Activated CD4-positive, alpha-beta memory T cell treated with anti-CD3 and anti-CD28 coated beads for 36 hours (primary cell): ENCODE results near the gene UBTD1. TPM values are rescaled to one million over a fixed set of nuclear protein-coding genes. Genes with fewer than 3 reads are reported as not detected.

Source experiments
- CTCF ChIA-PET: fragments of 350-600 bp; sonication (Branson Sonifier 250); formaldehyde crosslinking; loops from one replicate; lab custom pipeline; 2021; ENCODE audit warnings: antibody characterized with exemption, inconsistent platforms; lab: Charles Lee
- POLR2A ChIA-PET: fragments of 350-600 bp; sonication (Branson Sonifier 250); formaldehyde crosslinking; loops from one replicate; lab custom pipeline; 2021; ENCODE audit warnings: antibody characterized with exemption; lab: Charles Lee
- DNase-seq: peaks from one replicate; pipeline ENCODE4 v3.0.0-alpha.2; 2020
- H3K27ac Mint-ChIP-seq: one replicate; pipeline ENCODE4 v1.8.0; 2021; ENCODE audit warnings: mixed read lengths
- H3K27me3 Mint-ChIP-seq: one replicate; pipeline ENCODE4 v1.8.0; 2021; ENCODE audit warnings: mixed read lengths
- H3K36me3 Mint-ChIP-seq: one replicate; pipeline ENCODE4 v1.8.0; 2021; ENCODE audit warnings: mixed read lengths
- H3K4me1 Mint-ChIP-seq: one replicate; pipeline ENCODE4 v1.8.0; 2021; ENCODE audit warnings: low read depth, mixed read lengths
- H3K4me3 Mint-ChIP-seq: one replicate; pipeline ENCODE4 v1.8.0; 2021; ENCODE audit warnings: mild to moderate bottlenecking, mixed read lengths
- H3K9me3 Mint-ChIP-seq: one replicate; pipeline ENCODE4 v1.8.0; 2021; ENCODE audit warnings: mixed read lengths
- intact Hi-C: fragments of 100-400 bp; cut with micrococcal nuclease; formaldehyde crosslinking; loops from one replicate; pipeline ENCODE4 v1.15.1; 2023
- total RNA-seq, 2 experiments: library from RNA; stranded (reverse); gene quantifications; one replicate each; pipeline ENCODE4 v1.2.3, GENCODE V29; 2021

UBTD1 gene
- total RNA-seq, 2 experiments from 2014 or later: 1.6 to 2.6 TPM

- Mint-ChIP-seq H3K9me3 (no peaks in the 10 kb centered on the region), H3K4me1 (no peaks in the 10 kb centered on the region), H3K27ac (no peak overlapping the region), H3K4me3 (no peak overlapping the region), H3K36me3 (no peaks in the 10 kb centered on the region), H3K27me3 (no peaks in the 10 kb centered on the region)
- ChIA-PET POLR2A (no interaction called here), CTCF (interaction anchor here (1.3 kb wide), 1 partner anchor 381 kb away, joined by 4 read pairs; no protein-coding TSS in a partner anchor)
- no peak for DNase-seq
- intact Hi-C loops: no loop called here
These were observed 92.2 kb downstream of the UBTD1 start for GRCh38 chr10:97590748-97591495.

GRCh38 chr10:97593421-97593820 lies 94.7 kb downstream of the UBTD1 start:
- CTCF ChIA-PET: no interaction called here
- POLR2A ChIA-PET: no interaction called here
- Mint-ChIP-seq H3K4me3 (no peak overlapping the region), H3K27me3 (no peaks in the 10 kb centered on the region), H3K36me3 (no peaks in the 10 kb centered on the region), H3K9me3 (no peaks in the 10 kb centered on the region), H3K4me1 (no peaks in the 10 kb centered on the region), H3K27ac (no peak overlapping the region)
- no peak for DNase-seq
- intact Hi-C loops: no loop called here

- POLR2A ChIA-PET: interaction anchor here (0.6 kb wide), 1 partner anchor 196 kb away, joined by 3 read pairs; no protein-coding TSS in a partner anchor
- no peaks in the 10 kb centered on the region for H3K9me3 Mint-ChIP-seq
- no peaks in the 10 kb centered on the region for H3K36me3 Mint-ChIP-seq
- H3K27ac Mint-ChIP-seq: no peak overlapping the region
- H3K4me1 Mint-ChIP-seq: no peaks in the 10 kb centered on the region
- intact Hi-C loops: no loop called here
- H3K27me3 Mint-ChIP-seq: no peaks in the 10 kb centered on the region
- DNase-seq: no peak
- H3K4me3 Mint-ChIP-seq: no peak overlapping the region
- CTCF ChIA-PET: interaction anchor here (0.7 kb wide), 1 partner anchor 314 kb away, joined by 3 read pairs; no protein-coding TSS in a partner anchor
These were observed 97.7 kb downstream of the UBTD1 start for GRCh38 chr10:97596101-97597082.

GRCh38 chr10:97597778-97598177 lies 99.1 kb downstream of the UBTD1 start:
- no peaks in the 10 kb centered on the region for H3K9me3 Mint-ChIP-seq
- H3K4me1 Mint-ChIP-seq: no peaks in the 10 kb centered on the region
- H3K27ac Mint-ChIP-seq: no peak overlapping the region
- CTCF ChIA-PET: interaction anchor here (0.8 to 1.3 kb wide), 3 partner anchors 15 to 63 kb away, joined by 3 read pairs; no protein-coding TSS in a partner anchor
- H3K36me3 Mint-ChIP-seq: no peaks in the 10 kb centered on the region
- H3K27me3 Mint-ChIP-seq: no peaks in the 10 kb centered on the region
- DNase-seq: no peak
- intact Hi-C loops: no loop called here
- POLR2A ChIA-PET: no interaction called here
- no peak overlapping the region for H3K4me3 Mint-ChIP-seq

- Mint-ChIP-seq H3K4me1 (no peaks in the 10 kb centered on the region), H3K27ac (no peak overlapping the region), H3K36me3 (no peaks in the 10 kb centered on the region), H3K27me3 (no peaks in the 10 kb centered on the region), H3K9me3 (no peaks in the 10 kb centered on the region), H3K4me3 (no peak overlapping the region)
- ChIA-PET POLR2A (no interaction called here), CTCF (interaction anchor here (0.8 to 1.7 kb wide), 4 partner anchors 14 to 64 kb away, joined by 3 to 5 read pairs (median 3); partner anchors contain the start of gene ANKRD2)
- no peak for DNase-seq
- intact Hi-C loops: no loop called here
These were observed 99.9 kb downstream of the UBTD1 start for GRCh38 chr10:97598407-97599271.

- Mint-ChIP-seq H3K27ac (no peak overlapping the region), H3K9me3 (no peaks in the 10 kb centered on the region), H3K36me3 (no peaks in the 10 kb centered on the region), H3K4me3 (no peak overlapping the region), H3K27me3 (no peaks in the 10 kb centered on the region), H3K4me1 (no peaks in the 10 kb centered on the region)
- CTCF ChIA-PET: interaction anchor here (1.7 kb wide), 1 partner anchor 27 kb away, joined by 5 read pairs; the partner anchor contains the start of gene ANKRD2
- POLR2A ChIA-PET: no interaction called here
- DNase-seq: no peak
- intact Hi-C loops: no loop called here
These were observed 100.5 kb downstream of the UBTD1 start for GRCh38 chr10:97599272-97599619.

- no peaks in the 10 kb centered on the region for H3K4me1 Mint-ChIP-seq
- POLR2A ChIA-PET: no interaction called here
- CTCF ChIA-PET: interaction anchor here (1.7 kb wide), 1 partner anchor 29 kb away, joined by 5 read pairs; the partner anchor contains the start of gene ANKRD2
- H3K27me3 Mint-ChIP-seq: no peaks in the 10 kb centered on the region
- intact Hi-C loops: no loop called here
- no peak for DNase-seq
- no peak overlapping the region for H3K27ac Mint-ChIP-seq
- no peak overlapping the region for H3K4me3 Mint-ChIP-seq
- no peaks in the 10 kb centered on the region for H3K36me3 Mint-ChIP-seq
- H3K9me3 Mint-ChIP-seq: no peaks in the 10 kb centered on the region
These were observed 101.9 kb downstream of the UBTD1 start for GRCh38 chr10:97600616-97601015.

GRCh38 chr10:97601268-97602215 lies 102.8 kb downstream of the UBTD1 start:
- intact Hi-C loops: no loop called here
- H3K9me3 Mint-ChIP-seq: no peaks in the 10 kb centered on the region

GRCh38 chr10:97607095-97607636 lies 108.4 kb downstream of the UBTD1 start:
- H3K4me3 Mint-ChIP-seq: no peak overlapping the region
- ChIA-PET CTCF (interaction anchor here (0.8 kb wide), 1 partner anchor 35 kb away, joined by 3 read pairs; no protein-coding TSS in a partner anchor), POLR2A (no interaction called here)

More at GRCh38 chr10:97601268-97602215, 102.8 kb downstream of the UBTD1 start:
- ChIA-PET CTCF (no interaction called here), POLR2A (no interaction called here)
- Mint-ChIP-seq H3K4me1 (no peaks in the 10 kb centered on the region), H3K4me3 (no peak overlapping the region), H3K36me3 (no peaks in the 10 kb centered on the region), H3K27me3 (no peaks in the 10 kb centered on the region), H3K27ac (no peak overlapping the region)
- DNase-seq: no peak

GRCh38 chr10:97608991-97609561 lies 110.4 kb downstream of the UBTD1 start:
- Mint-ChIP-seq H3K4me3 (no peak overlapping the region), H3K27me3 (no peaks in the 10 kb centered on the region), H3K9me3 (no peaks in the 10 kb centered on the region), H3K4me1 (no peaks in the 10 kb centered on the region), H3K27ac (no peak overlapping the region), H3K36me3 (no peaks in the 10 kb centered on the region)
- ChIA-PET POLR2A (no interaction called here), CTCF (interaction anchor here (0.5 kb wide), 1 partner anchor 639 kb away, joined by 3 read pairs; no protein-coding TSS in a partner anchor)
- intact Hi-C loops: no loop called here
- DNase-seq: no peak

More at GRCh38 chr10:97607095-97607636, 108.4 kb downstream of the UBTD1 start:
- intact Hi-C loops: no loop called here
- Mint-ChIP-seq H3K4me1 (no peaks in the 10 kb centered on the region), H3K9me3 (no peaks in the 10 kb centered on the region), H3K27ac (no peak overlapping the region), H3K36me3 (no peaks in the 10 kb centered on the region), H3K27me3 (no peaks in the 10 kb centered on the region)
- DNase-seq: no peak
